ENCODE data around the gene SPATS1.

GRCh38 chr6:44312901-44313788 is 29.3 kb upstream of the SPATS1 start, which contains the start of gene AARS2:
- peak in 2 of 3 experiments; percentile 94 to 96 for TF ChIP-seq CTCF (IDR thresholded peaks at IDR 0.05)
- TF ChIP-seq EP300 (IDR thresholded peaks at IDR 0.05) = no peak
- peak; percentile 28 for TF ChIP-seq POLR2A (IDR thresholded peaks at IDR 0.05; ENCODE audit: low read depth)
- TF ChIP-seq POLR2AphosphoS5 (IDR thresholded peaks at IDR 0.05) = peak; percentile 79 to 90
